Measurements from ENCODE around the gene HIPK4. TPM values are rescaled to one million over a fixed set of nuclear protein-coding genes. Genes with fewer than 3 reads are reported as not detected.

Gene HIPK4
- total and polyA plus RNA-seq, 2 of the 8 experiments (the other 6 are each of a cell fraction or from before 2014, with no cell fraction given), result 0.15 to 0.57 TPM

DNA sequence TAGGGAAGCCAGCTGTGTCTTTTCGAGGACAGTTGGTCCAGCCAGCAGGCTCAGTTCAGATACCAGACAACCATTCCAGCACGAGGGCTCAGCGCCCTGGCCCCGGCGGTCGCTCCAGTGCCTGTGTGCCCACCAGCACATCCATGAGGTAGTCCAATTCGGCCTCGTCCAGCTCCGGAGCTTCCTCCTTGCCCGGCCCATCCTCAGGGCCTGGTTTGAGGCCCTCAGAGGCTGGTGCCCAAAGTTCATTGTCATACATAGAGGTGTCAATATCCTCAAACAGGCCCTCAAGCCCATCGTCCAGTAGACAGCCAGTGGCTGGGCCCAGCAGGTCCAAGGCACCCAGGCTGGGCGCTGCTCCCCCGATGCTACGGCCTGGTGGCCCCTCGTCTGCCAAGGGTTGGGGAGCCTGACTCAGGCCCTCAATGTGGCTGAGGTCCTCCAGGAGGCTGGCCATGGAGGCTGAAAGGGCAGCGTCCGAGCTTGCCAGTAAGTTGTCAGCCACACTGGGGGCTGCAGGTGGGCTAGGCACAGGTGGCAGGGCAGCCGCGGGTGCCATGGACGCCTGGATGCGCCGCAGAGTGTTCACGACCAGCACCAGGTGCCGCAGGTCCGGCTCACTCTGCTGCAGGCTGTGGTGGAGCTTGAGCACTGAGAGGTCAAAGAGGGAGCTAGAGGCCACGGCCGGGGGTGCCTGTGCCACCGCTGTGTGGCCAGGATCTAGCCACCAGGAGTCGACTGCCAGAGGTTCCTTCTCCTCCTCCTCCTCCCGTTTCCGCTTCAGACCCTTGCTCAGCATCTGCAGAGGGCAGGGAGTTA, 33.0 kb upstream of the HIPK4 start:
- peak overlapping the region; percentile 75 for H4K8ac ChIP-seq (ENCODE audit: extremely low read depth, insufficient read depth, low read length)
- no peak for FAIRE-seq

More for the DNA sequence above, 33.0 kb upstream of the HIPK4 start:
- DNase-seq (ENCODE audit: low read depth in 1 of 2, low spot score in 2 of 2), result no peak
- WGBS, 2 experiments (ENCODE audit: extremely low coverage in 1 of 2, insufficient coverage in 1 of 2, insufficient read length in 1 of 2, insufficient replicate concordance in 2 of 2, low coverage in 1 of 2, low lambda C conversion rate in 2 of 2, missing lambda C conversion rate in 1 of 2), result 91% methylated on average over 29 of the region's 31 CpGs; no CpG with 5 or more reads in 1 of the 2 experiments
- H2BK120ac ChIP-seq (replicated peaks; ENCODE audit: low read depth, low read length), result no peak overlapping the region
- no peak overlapping the region for H3K4ac ChIP-seq (replicated peaks; ENCODE audit: insufficient read length, low read depth, low read length)
- H3K14ac ChIP-seq (ENCODE audit: insufficient read length), result no peak overlapping the region
- H3K27me3 ChIP-seq (replicated peaks in 1 of 4; ENCODE audit: control insufficient read depth in 3 of 4, extremely low read depth in 1 of 4, insufficient read depth in 3 of 4, low read length in 3 of 4), result no peaks in the 10 kb centered on the region; a peak in 1 of 7 replicates
- no peak overlapping the region for H3K4me3 ChIP-seq (ENCODE audit: extremely low read depth in 1 of 4, insufficient read depth in 2 of 4, low read depth in 3 of 4, low read length in 4 of 4)
- no peaks in the 10 kb centered on the region for H3K9me3 ChIP-seq (ENCODE audit: insufficient read depth in 2 of 2, low read depth in 1 of 2, low read length in 1 of 2)
- H3K27ac ChIP-seq (ENCODE audit: low read depth, low read length), result no peak overlapping the region
- peak overlapping the region; percentile 31 for H4K91ac ChIP-seq (replicated peaks; ENCODE audit: insufficient read length, low read length)
- H3K9ac ChIP-seq (replicated peaks in 1 of 4; ENCODE audit: extremely low read depth in 1 of 4, low read depth in 3 of 4, low read length in 3 of 4), result 0 out of 7 replicates have a peak overlapping the region, but pooled peaks of 1 of the 4 experiments have one; percentile 20
- no peak overlapping the region for H2BK20ac ChIP-seq (ENCODE audit: low read length)
- CTCF ChIA-PET (ENCODE audit: partially characterized antibody), result interaction anchor here (0.5 to 3.3 kb wide), 9 partner anchors 9 to 184 kb away, joined by 3 to 16 read pairs (median 5); partner anchors contain the start of gene SERTAD3
- H3K4me1 ChIP-seq (replicated peaks in 1 of 4; ENCODE audit: control insufficient read depth in 3 of 4, insufficient read depth in 4 of 4, low read length in 3 of 4), result peaks cover 0 to 6% (median 4%) of the 10 kb centered on the region in 4 experiments; a peak in 4 of 7 replicates
- POLR2A ChIA-PET (ENCODE audit: partially characterized antibody), result interaction anchor here (0.8 to 3.1 kb wide), 6 partner anchors 10 to 30 kb away, joined by 3 to 20 read pairs (median 4); partner anchors contain the start of gene SERTAD3
- H3K79me1 ChIP-seq (ENCODE audit: low read depth, low read length), result no peaks in the 10 kb centered on the region; the same call in 1 of the 2 replicates
- no peak overlapping the region for H2BK5ac ChIP-seq (ENCODE audit: low read depth, low read length)
- peaks cover 0 to 2% (median 0%) of the 10 kb centered on the region in 4 experiments; a peak in 2 of 8 replicates for H3K36me3 ChIP-seq (ENCODE audit: control insufficient read depth in 2 of 4, insufficient read depth in 4 of 4, low read length in 3 of 4)
- H3K23ac ChIP-seq (ENCODE audit: insufficient read length), result no peak overlapping the region
- H3K4me2 ChIP-seq (ENCODE audit: insufficient read depth in 1 of 2, low read depth in 2 of 2, low read length in 2 of 2), result no peak overlapping the region
- H2AFZ ChIP-seq (ENCODE audit: low read length), result no peak overlapping the region
- no peaks in the 10 kb centered on the region for H3K79me2 ChIP-seq (ENCODE audit: control insufficient read depth in 1 of 2, insufficient read depth in 2 of 2, low read length in 2 of 2)
- peaks cover 12% of the 10 kb centered on the region for H3K23me2 ChIP-seq (ENCODE audit: low read depth, low read length)
- no peaks in the 10 kb centered on the region for H4K20me1 ChIP-seq (replicated peaks in 1 of 2; ENCODE audit: control insufficient read depth in 1 of 2, insufficient read depth in 2 of 2, low read length in 2 of 2)
- TF ChIP-seq E2F6 (IDR thresholded peaks at IDR 0.05), result no peak
- no peak for TF ChIP-seq BRCA1 (IDR thresholded peaks at IDR 0.05; ENCODE audit: low read depth, low read length)
- no peak for TF ChIP-seq BCL11A (IDR thresholded peaks at IDR 0.05; ENCODE audit: low read depth in 2 of 2, low read length in 2 of 2)
- TF ChIP-seq, protein P1, sequence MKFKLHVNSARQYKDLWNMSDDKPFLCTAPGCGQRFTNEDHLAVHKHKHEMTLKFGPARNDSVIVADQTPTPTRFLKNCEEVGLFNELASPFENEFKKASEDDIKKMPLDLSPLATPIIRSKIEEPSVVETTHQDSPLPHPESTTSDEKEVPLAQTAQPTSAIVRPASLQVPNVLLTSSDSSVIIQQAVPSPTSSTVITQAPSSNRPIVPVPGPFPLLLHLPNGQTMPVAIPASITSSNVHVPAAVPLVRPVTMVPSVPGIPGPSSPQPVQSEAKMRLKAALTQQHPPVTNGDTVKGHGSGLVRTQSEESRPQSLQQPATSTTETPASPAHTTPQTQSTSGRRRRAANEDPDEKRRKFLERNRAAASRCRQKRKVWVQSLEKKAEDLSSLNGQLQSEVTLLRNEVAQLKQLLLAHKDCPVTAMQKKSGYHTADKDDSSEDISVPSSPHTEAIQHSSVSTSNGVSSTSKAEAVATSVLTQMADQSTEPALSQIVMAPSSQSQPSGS (IDR thresholded peaks at IDR 0.05; ENCODE audit: low read length), result no peak
- no peak overlapping the region for H3K56ac ChIP-seq (replicated peaks; ENCODE audit: insufficient read length, low read depth, low read length)
- H2BK15ac ChIP-seq (ENCODE audit: low read length), result peak overlapping the region; percentile 61; the same call in 1 of the 2 replicates
- peak overlapping the region; percentile 86; the same call in 1 of the 2 replicates for H2AK5ac ChIP-seq (ENCODE audit: low read depth, low read length)
- no peak overlapping the region for H3K18ac ChIP-seq (ENCODE audit: extremely low read depth, low read length)
- no peak overlapping the region for H4K5ac ChIP-seq (ENCODE audit: insufficient read length, low read depth, low read length)
- H2BK12ac ChIP-seq (ENCODE audit: low read depth, low read length), result no peak overlapping the region

Data from H1 (cell line).